BE2C (cell line): ENCODE results near the gene CRYBA1.
A peak's percentile ranks its signal among the peaks of the same experiment; 100 is the strongest.

Source experiments
- DNase-seq: peaks from one replicate; pipeline ENCODE4 v3.0.0-alpha.2; 2020
- H3K27me3 ChIP-seq: fragments of 250-450 bp; sonication (Bioruptor Pico); 2 replicates; pipeline ENCODE4 v1.5.1; 2020; ENCODE audit warnings: mild to moderate bottlenecking
- H3K36me3 ChIP-seq: fragments of 250-450 bp; sonication (Bioruptor Pico); 2 replicates; pipeline ENCODE4 v1.5.1; 2020; ENCODE audit warnings: mild to moderate bottlenecking
- H3K4me1 ChIP-seq: fragments of 250-450 bp; sonication (Bioruptor Pico); 2 replicates; pipeline ENCODE4 v1.5.1; 2020
- H3K4me3 ChIP-seq: 2 replicates; pipeline ENCODE4 v1.5.1; 2011; ENCODE audit warnings: low read depth, low read length
- H3K9me3 ChIP-seq: fragments of 250-450 bp; sonication (Bioruptor Pico); 2 replicates; pipeline ENCODE4 v1.5.1; 2020
- CTCF ChIP-seq: IDR thresholded peaks from 2 replicates; pipeline ENCODE4 v1.5.1; 2012; ENCODE audit warnings: mild to moderate bottlenecking, low read depth, low read length

CRYBA1 gene

GRCh38 chr17:29279397-29280070, 32.9 kb downstream of the CRYBA1 start:
- H3K4me1 ChIP-seq: no peaks in the 10 kb centered on the region
- no peak overlapping the region for H3K4me3 ChIP-seq
- no peak for DNase-seq
- H3K9me3 ChIP-seq: no peaks in the 10 kb centered on the region
- peaks cover 71% of the 10 kb centered on the region for H3K36me3 ChIP-seq
- H3K27me3 ChIP-seq: no peaks in the 10 kb centered on the region
- no peak for TF ChIP-seq CTCF

GRCh38 chr17:29283496-29283895, 36.8 kb downstream of the CRYBA1 start:
- no peak for TF ChIP-seq CTCF
- H3K27me3 ChIP-seq: no peaks in the 10 kb centered on the region
- H3K9me3 ChIP-seq: no peaks in the 10 kb centered on the region
- no peak for DNase-seq
- H3K4me3 ChIP-seq: no peak overlapping the region
- no peaks in the 10 kb centered on the region for H3K4me1 ChIP-seq
- H3K36me3 ChIP-seq: peaks cover 73% of the 10 kb centered on the region

GRCh38 chr17:29283961-29284360, 37.3 kb downstream of the CRYBA1 start:
- no peak for DNase-seq
- no peaks in the 10 kb centered on the region for H3K9me3 ChIP-seq
- H3K36me3 ChIP-seq: peaks cover 73% of the 10 kb centered on the region
- no peaks in the 10 kb centered on the region for H3K4me1 ChIP-seq
- no peak for TF ChIP-seq CTCF
- H3K27me3 ChIP-seq: no peaks in the 10 kb centered on the region
- H3K4me3 ChIP-seq: no peak overlapping the region

GRCh38 chr17:29289852-29290251, 43.2 kb downstream of the CRYBA1 start:
- DNase-seq: no peak
- no peaks in the 10 kb centered on the region for H3K27me3 ChIP-seq
- H3K4me3 ChIP-seq: no peak overlapping the region
- TF ChIP-seq CTCF: no peak
- H3K36me3 ChIP-seq: peaks cover 45% of the 10 kb centered on the region
- no peaks in the 10 kb centered on the region for H3K4me1 ChIP-seq
- no peaks in the 10 kb centered on the region for H3K9me3 ChIP-seq

GRCh38 chr17:29291163-29291752, 44.6 kb downstream of the CRYBA1 start:
- TF ChIP-seq CTCF: peak; percentile 53
- no peaks in the 10 kb centered on the region for H3K4me1 ChIP-seq
- no peaks in the 10 kb centered on the region for H3K27me3 ChIP-seq
- DNase-seq: no peak
- peaks cover 31% of the 10 kb centered on the region for H3K36me3 ChIP-seq
- peak overlapping the region; percentile 80 for H3K4me3 ChIP-seq
- no peaks in the 10 kb centered on the region for H3K9me3 ChIP-seq
